Measurements from ENCODE around the gene CYTIP. TPM values are rescaled to one million over a fixed set of nuclear protein-coding genes. Genes with fewer than 3 reads are reported as not detected.

CYTIP gene
- polyA plus RNA-seq, 1 of the 3 experiments (the other 2 are of a cell fraction) = not detected

DNA sequence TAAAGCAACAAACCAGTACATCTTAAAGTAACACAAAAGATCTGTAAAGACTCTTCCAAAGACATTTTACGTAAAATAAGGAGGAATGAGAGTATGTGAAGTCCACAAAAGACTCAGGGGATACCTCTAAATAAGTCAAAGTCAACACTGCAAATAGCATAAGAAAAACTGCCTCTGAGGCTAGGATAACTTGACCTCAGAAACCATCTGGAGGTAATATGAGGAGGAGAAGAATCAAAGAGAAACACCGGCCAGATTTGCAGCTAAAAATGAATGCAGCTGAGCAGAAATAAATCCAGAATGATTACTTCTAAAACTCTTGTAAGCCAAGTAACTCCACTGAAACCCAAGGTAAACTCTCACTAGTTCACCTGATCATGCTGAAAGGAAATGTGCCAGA is 66.0 kb downstream of the CYTIP start (continued):
- no peak for TF ChIP-seq YY1 (IDR thresholded peaks at IDR 0.05; ENCODE audit: low read depth)
- TF ChIP-seq, protein P1, sequence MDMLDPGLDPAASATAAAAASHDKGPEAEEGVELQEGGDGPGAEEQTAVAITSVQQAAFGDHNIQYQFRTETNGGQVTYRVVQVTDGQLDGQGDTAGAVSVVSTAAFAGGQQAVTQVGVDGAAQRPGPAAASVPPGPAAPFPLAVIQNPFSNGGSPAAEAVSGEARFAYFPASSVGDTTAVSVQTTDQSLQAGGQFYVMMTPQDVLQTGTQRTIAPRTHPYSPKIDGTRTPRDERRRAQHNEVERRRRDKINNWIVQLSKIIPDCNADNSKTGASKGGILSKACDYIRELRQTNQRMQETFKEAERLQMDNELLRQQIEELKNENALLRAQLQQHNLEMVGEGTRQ (IDR thresholded peaks at IDR 0.05; ENCODE audit: borderline replicate concordance, low read depth, low read length) = no peak
- TF ChIP-seq, protein P2, sequence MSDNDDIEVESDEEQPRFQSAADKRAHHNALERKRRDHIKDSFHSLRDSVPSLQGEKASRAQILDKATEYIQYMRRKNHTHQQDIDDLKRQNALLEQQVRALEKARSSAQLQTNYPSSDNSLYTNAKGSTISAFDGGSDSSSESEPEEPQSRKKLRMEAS (IDR thresholded peaks at IDR 0.05; ENCODE audit: low read depth) = no peak
- no peak for TF ChIP-seq SIN3A (IDR thresholded peaks at IDR 0.05; ENCODE audit: borderline replicate concordance, low read depth, low read length)
- TF ChIP-seq ELF1 (IDR thresholded peaks at IDR 0.05) = no peak
- TF ChIP-seq MXI1 (IDR thresholded peaks at IDR 0.05; ENCODE audit: low read depth, low read length) = no peak
- TF ChIP-seq POLR2AphosphoS5 (IDR thresholded peaks at IDR 0.05; ENCODE audit: low read depth, low read length) = no peak

DNA sequence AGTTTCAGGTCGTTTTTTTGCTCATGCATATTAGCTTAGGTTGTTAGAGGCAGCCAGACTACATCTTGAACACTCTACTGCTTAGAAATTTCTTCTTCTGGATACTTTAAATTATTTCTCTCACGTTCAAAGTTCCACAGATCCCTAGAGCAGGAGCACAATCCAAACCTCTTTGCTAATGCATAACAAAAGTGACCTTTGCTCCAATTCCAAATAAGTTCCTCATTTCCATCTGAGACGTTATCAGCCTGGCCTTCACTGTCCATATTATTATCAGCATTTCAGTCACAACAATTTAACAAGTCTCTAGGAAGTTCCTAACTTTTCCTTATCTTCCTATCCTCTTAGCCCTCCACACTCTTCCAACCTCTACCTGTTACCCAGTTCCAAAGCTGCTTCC is 67.8 kb downstream of the CYTIP start:
- TF ChIP-seq TAF1 (IDR thresholded peaks at IDR 0.05; ENCODE audit: borderline replicate concordance, low read depth, low read length) = no peak
- H3K27ac ChIP-seq (ENCODE audit: low read depth in 2 of 2, low read length in 1 of 2) = no peak overlapping the region
- H2AFZ ChIP-seq (ENCODE audit: low read depth) = no peak overlapping the region

DNA sequence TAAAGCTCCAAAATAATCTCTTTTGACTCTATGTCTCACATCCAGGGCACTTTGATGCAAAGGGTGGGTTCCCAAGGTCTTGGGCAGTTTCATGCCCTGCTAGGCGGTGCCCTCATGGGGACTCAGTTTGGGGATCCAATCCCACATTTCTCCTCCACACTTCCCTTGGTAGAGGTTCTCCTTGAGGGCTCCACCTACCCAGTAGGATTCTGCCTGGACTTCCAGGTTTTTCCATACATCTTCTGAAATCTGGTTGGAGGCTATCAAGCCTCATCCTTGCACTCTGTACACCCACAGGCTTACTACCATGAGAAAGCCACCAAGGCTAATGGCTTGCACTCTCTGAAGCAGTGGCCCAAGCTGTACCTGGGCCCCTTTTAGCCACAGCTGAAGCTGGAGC is 68.5 kb downstream of the CYTIP start:
- Histone ChIP-seq H2AFZ (ENCODE audit: low read depth) (no peak overlapping the region), H3K36me3 (replicated peaks in 1 of 2; ENCODE audit: control insufficient read depth in 1 of 2, insufficient read depth in 2 of 2, low read length in 1 of 2) (no peaks in the 10 kb centered on the region), H4K20me1 (ENCODE audit: insufficient read depth) (no peaks in the 10 kb centered on the region), H3K9ac (no peak overlapping the region), H3K4me1 (ENCODE audit: control insufficient read depth in 1 of 2, insufficient read depth in 2 of 2, low read depth in 1 of 2, low read length in 1 of 2) (no peaks in the 10 kb centered on the region), H3K4me2 (no peak overlapping the region), H3K9me2 (no peaks in the 10 kb centered on the region), H3K27ac (ENCODE audit: low read depth in 2 of 2, low read length in 1 of 2) (no peak overlapping the region), H3K9me3 (no peaks in the 10 kb centered on the region), H3K27me3 (ENCODE audit: insufficient read depth) (no peaks in the 10 kb centered on the region), H3K79me2 (ENCODE audit: insufficient read depth) (no peaks in the 10 kb centered on the region), H3K4me3 (ENCODE audit: low read depth in 2 of 2, low read length in 1 of 2) (no peak overlapping the region), H3F3A (replicated peaks; ENCODE audit: insufficient read depth) (no peaks in the 10 kb centered on the region)
- WGBS (ENCODE audit: low lambda C conversion rate) = 9% methylated on average over 1 of the region's 1 CpG
- no peak for DNase-seq
- ChIA-PET POLR2A (no interaction called here), CTCF (no interaction called here)
- TF ChIP-seq SMC3 (IDR thresholded peaks at IDR 0.05; ENCODE audit: low read depth, low read length) (no peak), TCF12 (IDR thresholded peaks at IDR 0.05) (no peak), SIN3A (IDR thresholded peaks at IDR 0.05; ENCODE audit: borderline replicate concordance, low read depth, low read length) (no peak), FOXJ3 (CRISPR knock-in tag; IDR thresholded peaks at IDR 0.05) (no peak), RFX5 (IDR thresholded peaks at IDR 0.05; ENCODE audit: low read length) (no peak), ELF1 (IDR thresholded peaks at IDR 0.05) (no peak), TEAD4 (IDR thresholded peaks at IDR 0.05; ENCODE audit: borderline replicate concordance, insufficient read depth) (no peak), MEF2A (IDR thresholded peaks at IDR 0.05; ENCODE audit: borderline replicate concordance, low read depth) (no peak), FOSL2 (IDR thresholded peaks at IDR 0.05; ENCODE audit: borderline replicate concordance, low read depth) (no peak), CHD2 (IDR thresholded peaks at IDR 0.05; ENCODE audit: low read length, partially characterized antibody) (no peak), POLR2AphosphoS5 (IDR thresholded peaks at IDR 0.05; ENCODE audit: low read depth, low read length) (no peak)
- TF ChIP-seq, protein P3, sequence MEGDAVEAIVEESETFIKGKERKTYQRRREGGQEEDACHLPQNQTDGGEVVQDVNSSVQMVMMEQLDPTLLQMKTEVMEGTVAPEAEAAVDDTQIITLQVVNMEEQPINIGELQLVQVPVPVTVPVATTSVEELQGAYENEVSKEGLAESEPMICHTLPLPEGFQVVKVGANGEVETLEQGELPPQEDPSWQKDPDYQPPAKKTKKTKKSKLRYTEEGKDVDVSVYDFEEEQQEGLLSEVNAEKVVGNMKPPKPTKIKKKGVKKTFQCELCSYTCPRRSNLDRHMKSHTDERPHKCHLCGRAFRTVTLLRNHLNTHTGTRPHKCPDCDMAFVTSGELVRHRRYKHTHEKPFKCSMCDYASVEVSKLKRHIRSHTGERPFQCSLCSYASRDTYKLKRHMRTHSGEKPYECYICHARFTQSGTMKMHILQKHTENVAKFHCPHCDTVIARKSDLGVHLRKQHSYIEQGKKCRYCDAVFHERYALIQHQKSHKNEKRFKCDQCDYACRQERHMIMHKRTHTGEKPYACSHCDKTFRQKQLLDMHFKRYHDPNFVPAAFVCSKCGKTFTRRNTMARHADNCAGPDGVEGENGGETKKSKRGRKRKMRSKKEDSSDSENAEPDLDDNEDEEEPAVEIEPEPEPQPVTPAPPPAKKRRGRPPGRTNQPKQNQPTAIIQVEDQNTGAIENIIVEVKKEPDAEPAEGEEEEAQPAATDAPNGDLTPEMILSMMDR (IDR thresholded peaks at IDR 0.05) = no peak
- TF ChIP-seq, protein P4, sequence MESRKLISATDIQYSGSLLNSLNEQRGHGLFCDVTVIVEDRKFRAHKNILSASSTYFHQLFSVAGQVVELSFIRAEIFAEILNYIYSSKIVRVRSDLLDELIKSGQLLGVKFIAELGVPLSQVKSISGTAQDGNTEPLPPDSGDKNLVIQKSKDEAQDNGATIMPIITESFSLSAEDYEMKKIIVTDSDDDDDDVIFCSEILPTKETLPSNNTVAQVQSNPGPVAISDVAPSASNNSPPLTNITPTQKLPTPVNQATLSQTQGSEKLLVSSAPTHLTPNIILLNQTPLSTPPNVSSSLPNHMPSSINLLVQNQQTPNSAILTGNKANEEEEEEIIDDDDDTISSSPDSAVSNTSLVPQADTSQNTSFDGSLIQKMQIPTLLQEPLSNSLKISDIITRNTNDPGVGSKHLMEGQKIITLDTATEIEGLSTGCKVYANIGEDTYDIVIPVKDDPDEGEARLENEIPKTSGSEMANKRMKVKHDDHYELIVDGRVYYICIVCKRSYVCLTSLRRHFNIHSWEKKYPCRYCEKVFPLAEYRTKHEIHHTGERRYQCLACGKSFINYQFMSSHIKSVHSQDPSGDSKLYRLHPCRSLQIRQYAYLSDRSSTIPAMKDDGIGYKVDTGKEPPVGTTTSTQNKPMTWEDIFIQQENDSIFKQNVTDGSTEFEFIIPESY (IDR thresholded peaks at IDR 0.05; ENCODE audit: borderline replicate concordance, low read depth) = no peak
- TF ChIP-seq, protein P2 (IDR thresholded peaks at IDR 0.05; ENCODE audit: low read depth) = no peak
- TF ChIP-seq, protein P5, sequence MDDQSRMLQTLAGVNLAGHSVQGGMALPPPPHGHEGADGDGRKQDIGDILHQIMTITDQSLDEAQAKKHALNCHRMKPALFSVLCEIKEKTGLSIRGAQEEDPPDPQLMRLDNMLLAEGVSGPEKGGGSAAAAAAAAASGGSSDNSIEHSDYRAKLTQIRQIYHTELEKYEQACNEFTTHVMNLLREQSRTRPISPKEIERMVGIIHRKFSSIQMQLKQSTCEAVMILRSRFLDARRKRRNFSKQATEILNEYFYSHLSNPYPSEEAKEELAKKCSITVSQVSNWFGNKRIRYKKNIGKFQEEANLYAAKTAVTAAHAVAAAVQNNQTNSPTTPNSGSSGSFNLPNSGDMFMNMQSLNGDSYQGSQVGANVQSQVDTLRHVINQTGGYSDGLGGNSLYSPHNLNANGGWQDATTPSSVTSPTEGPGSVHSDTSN (IDR thresholded peaks at IDR 0.05) = no peak

More for the DNA sequence above, 67.8 kb downstream of the CYTIP start:
- Histone ChIP-seq H3K4me1 (ENCODE audit: control insufficient read depth in 1 of 2, insufficient read depth in 2 of 2, low read depth in 1 of 2, low read length in 1 of 2) (no peaks in the 10 kb centered on the region), H3K36me3 (replicated peaks in 1 of 2; ENCODE audit: control insufficient read depth in 1 of 2, insufficient read depth in 2 of 2, low read length in 1 of 2) (no peaks in the 10 kb centered on the region), H4K20me1 (ENCODE audit: insufficient read depth) (no peaks in the 10 kb centered on the region), H3K4me3 (ENCODE audit: low read depth in 2 of 2, low read length in 1 of 2) (no peak overlapping the region), H3K9ac (no peak overlapping the region), H3K9me2 (no peaks in the 10 kb centered on the region), H3K79me2 (ENCODE audit: insufficient read depth) (no peaks in the 10 kb centered on the region), H3K4me2 (no peak overlapping the region), H3K27me3 (ENCODE audit: insufficient read depth) (no peaks in the 10 kb centered on the region), H3K9me3 (no peaks in the 10 kb centered on the region), H3F3A (replicated peaks; ENCODE audit: insufficient read depth) (no peaks in the 10 kb centered on the region)
- WGBS (ENCODE audit: low lambda C conversion rate) = 0% methylated on average over 3 of the region's 3 CpGs
- CTCF ChIA-PET = no interaction called here
- DNase-seq = no peak
- POLR2A ChIA-PET = no interaction called here

Data from SK-N-SH (cell line).